Ishikawa (cell line): ENCODE data around the gene ARHGEF11.

ENCODE experiments used
- CEBPB ChIP-seq: IDR thresholded peaks from 2 replicates; pipeline ENCODE4 v1.6.1; 2012
- CREB1 ChIP-seq: IDR thresholded peaks from 2 replicates; pipeline ENCODE4 v1.6.1; 2012; ENCODE audit warnings: low read depth
- EGR1 ChIP-seq: IDR thresholded peaks from 2 replicates; pipeline ENCODE4 v1.6.1; 2012
- EP300 ChIP-seq: IDR thresholded peaks from 2 replicates; pipeline ENCODE4 v1.6.1; 2012; ENCODE audit warnings: borderline replicate concordance
- FOXM1 ChIP-seq: IDR thresholded peaks from 2 replicates; pipeline ENCODE4 v1.6.1; 2012; ENCODE audit warnings: low read depth, borderline replicate concordance
- NFIC ChIP-seq: IDR thresholded peaks from 2 replicates; pipeline ENCODE4 v1.6.1; 2012
- RAD21 ChIP-seq: IDR thresholded peaks from 2 replicates; pipeline ENCODE4 v1.6.1; 2012; ENCODE audit warnings: low read depth
- TAF1 ChIP-seq: IDR thresholded peaks from 2 replicates; pipeline ENCODE4 v1.6.1; 2012; ENCODE audit warnings: low read depth, mild to moderate bottlenecking
- TCF12 ChIP-seq: IDR thresholded peaks from 2 replicates; pipeline ENCODE4 v1.6.1; 2012; ENCODE audit warnings: low read depth
- TEAD4 ChIP-seq: IDR thresholded peaks from 2 replicates; pipeline ENCODE4 v1.6.1; 2012
- YY1 ChIP-seq: IDR thresholded peaks from 2 replicates; pipeline ENCODE4 v1.6.1; 2012; ENCODE audit warnings: low read depth
- ZBTB7A ChIP-seq: IDR thresholded peaks from 2 replicates; pipeline ENCODE4 v1.6.1; 2012; ENCODE audit warnings: low read depth
- TF ChIP-seq, protein P1 (sequence below): IDR thresholded peaks from 2 replicates; pipeline ENCODE4 v1.6.1; 2012; ENCODE audit warnings: low read depth, mild to moderate bottlenecking
- TF ChIP-seq, protein P2 (sequence below): IDR thresholded peaks from 2 replicates; pipeline ENCODE4 v1.6.1; 2012
- TF ChIP-seq, protein P3 (sequence below): IDR thresholded peaks from 2 replicates; pipeline ENCODE4 v1.6.1; 2012

ARHGEF11 gene

DNA sequence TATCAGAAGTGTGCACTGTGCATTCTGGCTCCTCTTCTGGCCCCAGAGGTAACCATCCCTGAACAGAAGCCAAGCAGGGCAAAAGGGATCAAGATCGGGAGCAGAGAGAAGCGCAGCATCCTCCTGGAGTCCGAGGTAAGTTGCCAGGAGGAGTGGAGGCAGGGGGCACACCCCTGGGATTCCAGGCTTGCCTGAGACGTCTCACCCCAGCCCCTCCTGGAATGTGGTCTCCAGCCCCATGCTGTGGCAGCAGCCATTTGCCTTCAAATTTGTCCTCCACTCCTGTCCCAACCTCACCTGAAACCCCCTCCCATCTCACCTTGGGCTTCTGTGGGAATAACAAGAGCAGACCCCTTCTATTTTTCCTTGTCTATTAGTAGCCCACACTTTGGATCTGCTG lies 115.1 kb downstream of the ARHGEF11 start:
- TF ChIP-seq, protein P1, sequence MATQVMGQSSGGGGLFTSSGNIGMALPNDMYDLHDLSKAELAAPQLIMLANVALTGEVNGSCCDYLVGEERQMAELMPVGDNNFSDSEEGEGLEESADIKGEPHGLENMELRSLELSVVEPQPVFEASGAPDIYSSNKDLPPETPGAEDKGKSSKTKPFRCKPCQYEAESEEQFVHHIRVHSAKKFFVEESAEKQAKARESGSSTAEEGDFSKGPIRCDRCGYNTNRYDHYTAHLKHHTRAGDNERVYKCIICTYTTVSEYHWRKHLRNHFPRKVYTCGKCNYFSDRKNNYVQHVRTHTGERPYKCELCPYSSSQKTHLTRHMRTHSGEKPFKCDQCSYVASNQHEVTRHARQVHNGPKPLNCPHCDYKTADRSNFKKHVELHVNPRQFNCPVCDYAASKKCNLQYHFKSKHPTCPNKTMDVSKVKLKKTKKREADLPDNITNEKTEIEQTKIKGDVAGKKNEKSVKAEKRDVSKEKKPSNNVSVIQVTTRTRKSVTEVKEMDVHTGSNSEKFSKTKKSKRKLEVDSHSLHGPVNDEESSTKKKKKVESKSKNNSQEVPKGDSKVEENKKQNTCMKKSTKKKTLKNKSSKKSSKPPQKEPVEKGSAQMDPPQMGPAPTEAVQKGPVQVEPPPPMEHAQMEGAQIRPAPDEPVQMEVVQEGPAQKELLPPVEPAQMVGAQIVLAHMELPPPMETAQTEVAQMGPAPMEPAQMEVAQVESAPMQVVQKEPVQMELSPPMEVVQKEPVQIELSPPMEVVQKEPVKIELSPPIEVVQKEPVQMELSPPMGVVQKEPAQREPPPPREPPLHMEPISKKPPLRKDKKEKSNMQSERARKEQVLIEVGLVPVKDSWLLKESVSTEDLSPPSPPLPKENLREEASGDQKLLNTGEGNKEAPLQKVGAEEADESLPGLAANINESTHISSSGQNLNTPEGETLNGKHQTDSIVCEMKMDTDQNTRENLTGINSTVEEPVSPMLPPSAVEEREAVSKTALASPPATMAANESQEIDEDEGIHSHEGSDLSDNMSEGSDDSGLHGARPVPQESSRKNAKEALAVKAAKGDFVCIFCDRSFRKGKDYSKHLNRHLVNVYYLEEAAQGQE: no peak
- TF ChIP-seq, protein P2, sequence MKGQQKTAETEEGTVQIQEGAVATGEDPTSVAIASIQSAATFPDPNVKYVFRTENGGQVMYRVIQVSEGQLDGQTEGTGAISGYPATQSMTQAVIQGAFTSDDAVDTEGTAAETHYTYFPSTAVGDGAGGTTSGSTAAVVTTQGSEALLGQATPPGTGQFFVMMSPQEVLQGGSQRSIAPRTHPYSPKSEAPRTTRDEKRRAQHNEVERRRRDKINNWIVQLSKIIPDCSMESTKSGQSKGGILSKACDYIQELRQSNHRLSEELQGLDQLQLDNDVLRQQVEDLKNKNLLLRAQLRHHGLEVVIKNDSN: no peak
- TF ChIP-seq FOXM1 (no peak), YY1 (no peak), TAF1 (no peak), TEAD4 (no peak), TCF12 (no peak), CREB1 (no peak), EGR1 (no peak), ZBTB7A (no peak), CEBPB (no peak), NFIC (no peak), EP300 (no peak), RAD21 (no peak)
- TF ChIP-seq, protein P3, sequence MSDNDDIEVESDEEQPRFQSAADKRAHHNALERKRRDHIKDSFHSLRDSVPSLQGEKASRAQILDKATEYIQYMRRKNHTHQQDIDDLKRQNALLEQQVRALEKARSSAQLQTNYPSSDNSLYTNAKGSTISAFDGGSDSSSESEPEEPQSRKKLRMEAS: no peak

DNA sequence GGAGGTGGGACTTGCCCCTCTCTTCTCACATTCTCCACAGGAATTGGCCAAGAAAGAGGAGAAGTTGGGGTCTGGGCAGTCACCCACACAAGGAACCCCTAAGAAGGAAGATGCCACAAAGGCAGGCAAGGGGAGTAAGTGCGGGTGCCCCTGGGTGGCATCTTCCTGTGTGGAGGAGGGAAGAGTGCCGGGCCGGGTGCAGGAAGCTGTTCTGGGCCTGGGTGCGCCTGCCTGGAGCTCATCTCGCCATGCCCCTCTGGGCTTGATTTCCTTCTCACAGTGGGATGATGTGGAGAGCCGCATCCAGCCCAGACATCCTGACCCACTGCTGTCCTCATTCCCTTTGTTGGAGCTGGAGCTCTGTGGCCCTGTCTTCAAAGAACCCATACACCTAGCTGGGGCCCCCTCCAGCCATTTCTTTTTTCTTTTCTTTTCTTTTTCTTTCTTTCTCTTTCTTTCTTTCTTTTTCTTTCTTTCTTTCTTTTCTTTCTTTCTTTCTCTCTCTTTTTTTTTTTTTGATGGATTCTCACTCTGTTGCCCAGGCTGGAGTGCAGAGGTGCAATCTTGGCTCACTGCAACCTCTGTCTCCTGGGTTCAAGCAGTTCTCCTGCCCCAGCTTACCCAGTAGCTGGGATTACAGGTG lies 115.8 kb downstream of the ARHGEF11 start:
- TF ChIP-seq, protein P1: no peak
- no peak for TF ChIP-seq CEBPB

DNA sequence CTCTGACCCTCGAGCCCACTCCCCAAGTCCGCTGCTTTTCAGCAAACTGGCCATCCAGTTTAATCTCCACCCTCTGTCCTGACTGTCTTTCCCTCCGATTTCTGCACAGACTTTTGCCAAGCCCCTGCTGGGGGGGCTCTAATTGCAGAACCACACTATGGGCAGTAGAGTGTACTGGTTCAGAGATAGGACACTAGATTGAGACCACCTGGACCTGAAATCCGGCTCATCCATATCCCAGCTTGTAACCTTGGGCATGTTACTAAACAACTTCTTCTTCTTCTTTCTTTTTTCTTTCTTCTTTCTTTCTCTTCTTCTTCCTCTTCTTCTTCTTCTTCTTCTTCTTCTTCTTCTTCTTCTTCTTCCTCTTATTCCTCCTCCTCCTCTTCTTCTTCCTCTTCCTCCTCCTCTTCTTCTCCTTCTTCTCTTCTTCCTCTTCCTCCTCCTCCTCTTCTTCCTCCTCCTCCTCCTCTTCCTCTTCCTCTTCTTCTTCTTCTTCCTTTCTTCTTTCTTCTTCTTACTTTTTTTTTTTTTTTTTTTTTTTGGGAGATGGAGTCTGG lies 117.4 kb downstream of the ARHGEF11 start:
- TF ChIP-seq TEAD4 (no peak), TCF12 (no peak), CEBPB (no peak), FOXM1 (no peak), YY1 (no peak)
- TF ChIP-seq, protein P2: no peak

DNA sequence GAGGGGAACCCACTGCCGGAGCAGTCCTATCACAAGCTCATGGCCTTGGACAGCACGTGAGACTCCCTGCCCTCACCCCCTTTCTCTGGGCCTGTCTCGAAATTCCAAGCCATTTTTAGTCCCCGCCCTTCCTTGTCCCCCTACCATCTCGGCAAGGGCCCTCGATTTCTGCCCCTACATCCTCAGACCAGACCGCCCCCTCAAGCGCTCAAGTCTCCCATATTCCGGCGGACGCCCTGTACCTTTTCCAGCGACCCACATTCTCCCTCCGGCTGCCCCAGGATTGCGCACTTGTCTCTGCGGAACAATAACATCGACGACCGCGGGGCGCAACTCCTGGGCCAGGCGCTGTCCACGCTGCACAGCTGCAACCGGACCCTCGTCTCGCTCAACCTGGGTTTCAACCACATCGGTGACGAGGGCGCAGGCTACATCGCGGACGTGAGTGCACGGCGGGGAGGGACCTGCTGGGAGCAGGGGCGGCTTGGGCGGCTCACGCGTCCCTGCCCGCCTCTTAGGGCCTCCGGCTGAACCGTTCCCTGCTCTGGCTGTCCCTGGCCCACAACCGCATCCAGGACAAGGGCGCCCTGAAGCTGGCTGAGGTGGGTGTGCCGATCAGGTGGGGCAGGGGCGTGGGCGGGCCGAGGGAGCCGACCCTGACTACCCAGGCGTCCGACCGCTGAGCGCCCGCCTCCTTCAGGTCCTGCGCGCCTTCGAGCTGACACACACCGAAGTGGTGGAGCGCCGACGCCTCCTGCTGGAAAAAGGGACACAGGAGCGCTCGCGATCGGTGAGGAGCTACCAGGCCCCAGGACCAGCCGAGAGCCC lies 118.1 kb downstream of the ARHGEF11 start:
- TF ChIP-seq, protein P3: 0 out of 2 replicates have a peak, but pooled peaks have one; percentile 51
- TF ChIP-seq EGR1: 0 out of 2 replicates have a peak, but pooled peaks have one; percentile 38
- TF ChIP-seq EP300: no peak
- TF ChIP-seq, protein P2: no peak
- TF ChIP-seq RAD21: peak; percentile 88
- peak; percentile 69; the same call in 1 of the 2 replicates for TF ChIP-seq ZBTB7A
- TF ChIP-seq TCF12: no peak

DNA sequence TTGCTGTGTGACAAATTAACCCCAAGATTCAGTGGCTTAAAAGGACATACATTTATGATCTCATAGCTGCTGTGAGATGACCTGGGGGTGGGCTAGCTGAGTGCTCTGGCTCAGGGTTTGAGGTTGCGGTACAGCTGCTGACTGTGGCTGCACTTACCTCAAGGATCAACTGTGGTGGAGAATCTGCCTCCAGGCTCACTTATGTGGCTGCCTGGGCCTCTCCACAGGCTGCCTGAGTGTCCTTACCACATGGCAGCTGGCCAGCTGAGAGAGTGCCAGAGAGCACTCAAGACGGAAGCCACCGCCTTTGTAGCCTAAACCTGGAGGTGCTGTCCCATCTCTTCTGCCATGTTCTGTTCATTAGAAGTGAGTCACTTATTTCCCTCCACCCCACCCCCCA lies 119.4 kb downstream of the ARHGEF11 start:
- no peak for TF ChIP-seq EGR1
- no peak for TF ChIP-seq TCF12
- TF ChIP-seq, protein P3: no peak
- TF ChIP-seq, protein P1: no peak
- no peak for TF ChIP-seq CREB1
- TF ChIP-seq NFIC: peak; percentile 86
- no peak for TF ChIP-seq FOXM1
- TF ChIP-seq, protein P2: no peak
